HEK293 (cell line): ENCODE data around the gene NEK11.

Experiments used
- GFI1B ChIP-seq: fragments of 450-650 bp; formaldehyde crosslinking; IDR thresholded peaks from 2 replicates; pipeline ENCODE4 v1.5.1; 2016; ENCODE audit warnings: missing biosample characterization, missing genetic modification characterization
- MZF1 ChIP-seq: fragments of 450-650 bp; formaldehyde crosslinking; IDR thresholded peaks from 2 replicates; pipeline ENCODE4 v1.5.1; 2017; ENCODE audit warnings: missing biosample characterization, missing genetic modification characterization, borderline replicate concordance
- SP2 ChIP-seq: fragments of 450-650 bp; formaldehyde crosslinking; IDR thresholded peaks from 2 replicates; pipeline ENCODE4 v1.5.1; 2016; ENCODE audit warnings: missing biosample characterization, missing genetic modification characterization
- YY1 ChIP-seq: fragments of 450-650 bp; formaldehyde crosslinking; IDR thresholded peaks from 2 replicates; pipeline ENCODE4 v1.5.1; 2018; ENCODE audit warnings: missing biosample characterization, missing genetic modification characterization
- ZNF311 ChIP-seq: fragments of 450-650 bp; formaldehyde crosslinking; IDR thresholded peaks from 2 replicates; pipeline ENCODE4 v1.5.1; 2017; ENCODE audit warnings: missing biosample characterization, missing genetic modification characterization, borderline replicate concordance
- ZNF426 ChIP-seq: fragments of 450-650 bp; formaldehyde crosslinking; IDR thresholded peaks from 2 replicates; pipeline ENCODE4 v1.5.1; 2017; ENCODE audit warnings: missing biosample characterization, missing genetic modification characterization, mild to moderate bottlenecking, inconsistent platforms, moderate library complexity
- ZNF510 ChIP-seq: fragments of 450-650 bp; formaldehyde crosslinking; IDR thresholded peaks from 2 replicates; pipeline ENCODE4 v1.5.1; 2018; ENCODE audit warnings: mild to moderate bottlenecking, missing genetic modification characterization, missing biosample characterization; ENCODE audit not compliant: insufficient replicate concordance
- ZNF610 ChIP-seq: fragments of 450-650 bp; formaldehyde crosslinking; IDR thresholded peaks from 2 replicates; pipeline ENCODE4 v1.5.1; 2016; ENCODE audit warnings: missing biosample characterization, missing genetic modification characterization, borderline replicate concordance
- ZSCAN18 ChIP-seq: fragments of 450-650 bp; formaldehyde crosslinking; IDR thresholded peaks from 2 replicates; pipeline ENCODE4 v1.5.1; 2016; ENCODE audit warnings: missing biosample characterization, missing genetic modification characterization
- TF ChIP-seq, protein P1 (sequence below): fragments of 450-650 bp; formaldehyde crosslinking; IDR thresholded peaks from 2 replicates; pipeline ENCODE4 v1.5.1; 2016; ENCODE audit warnings: missing biosample characterization, missing genetic modification characterization
- TF ChIP-seq, protein P2 (sequence below): fragments of 450-650 bp; formaldehyde crosslinking; IDR thresholded peaks from 2 replicates; pipeline ENCODE4 v1.5.1; 2016; ENCODE audit warnings: missing biosample characterization, missing genetic modification characterization

GRCh38 chr3:131007782-131008181 is 18.9 kb upstream of the NEK11 start:
- TF ChIP-seq, protein P1, sequence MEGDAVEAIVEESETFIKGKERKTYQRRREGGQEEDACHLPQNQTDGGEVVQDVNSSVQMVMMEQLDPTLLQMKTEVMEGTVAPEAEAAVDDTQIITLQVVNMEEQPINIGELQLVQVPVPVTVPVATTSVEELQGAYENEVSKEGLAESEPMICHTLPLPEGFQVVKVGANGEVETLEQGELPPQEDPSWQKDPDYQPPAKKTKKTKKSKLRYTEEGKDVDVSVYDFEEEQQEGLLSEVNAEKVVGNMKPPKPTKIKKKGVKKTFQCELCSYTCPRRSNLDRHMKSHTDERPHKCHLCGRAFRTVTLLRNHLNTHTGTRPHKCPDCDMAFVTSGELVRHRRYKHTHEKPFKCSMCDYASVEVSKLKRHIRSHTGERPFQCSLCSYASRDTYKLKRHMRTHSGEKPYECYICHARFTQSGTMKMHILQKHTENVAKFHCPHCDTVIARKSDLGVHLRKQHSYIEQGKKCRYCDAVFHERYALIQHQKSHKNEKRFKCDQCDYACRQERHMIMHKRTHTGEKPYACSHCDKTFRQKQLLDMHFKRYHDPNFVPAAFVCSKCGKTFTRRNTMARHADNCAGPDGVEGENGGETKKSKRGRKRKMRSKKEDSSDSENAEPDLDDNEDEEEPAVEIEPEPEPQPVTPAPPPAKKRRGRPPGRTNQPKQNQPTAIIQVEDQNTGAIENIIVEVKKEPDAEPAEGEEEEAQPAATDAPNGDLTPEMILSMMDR (tag by site-specific recombination) = no peak
- no peak for TF ChIP-seq ZNF426
- TF ChIP-seq YY1 (tag by site-specific recombination) = no peak
- no peak for TF ChIP-seq ZSCAN18
- no peak for TF ChIP-seq ZNF610 (tag by site-specific recombination)
- TF ChIP-seq, protein P2, sequence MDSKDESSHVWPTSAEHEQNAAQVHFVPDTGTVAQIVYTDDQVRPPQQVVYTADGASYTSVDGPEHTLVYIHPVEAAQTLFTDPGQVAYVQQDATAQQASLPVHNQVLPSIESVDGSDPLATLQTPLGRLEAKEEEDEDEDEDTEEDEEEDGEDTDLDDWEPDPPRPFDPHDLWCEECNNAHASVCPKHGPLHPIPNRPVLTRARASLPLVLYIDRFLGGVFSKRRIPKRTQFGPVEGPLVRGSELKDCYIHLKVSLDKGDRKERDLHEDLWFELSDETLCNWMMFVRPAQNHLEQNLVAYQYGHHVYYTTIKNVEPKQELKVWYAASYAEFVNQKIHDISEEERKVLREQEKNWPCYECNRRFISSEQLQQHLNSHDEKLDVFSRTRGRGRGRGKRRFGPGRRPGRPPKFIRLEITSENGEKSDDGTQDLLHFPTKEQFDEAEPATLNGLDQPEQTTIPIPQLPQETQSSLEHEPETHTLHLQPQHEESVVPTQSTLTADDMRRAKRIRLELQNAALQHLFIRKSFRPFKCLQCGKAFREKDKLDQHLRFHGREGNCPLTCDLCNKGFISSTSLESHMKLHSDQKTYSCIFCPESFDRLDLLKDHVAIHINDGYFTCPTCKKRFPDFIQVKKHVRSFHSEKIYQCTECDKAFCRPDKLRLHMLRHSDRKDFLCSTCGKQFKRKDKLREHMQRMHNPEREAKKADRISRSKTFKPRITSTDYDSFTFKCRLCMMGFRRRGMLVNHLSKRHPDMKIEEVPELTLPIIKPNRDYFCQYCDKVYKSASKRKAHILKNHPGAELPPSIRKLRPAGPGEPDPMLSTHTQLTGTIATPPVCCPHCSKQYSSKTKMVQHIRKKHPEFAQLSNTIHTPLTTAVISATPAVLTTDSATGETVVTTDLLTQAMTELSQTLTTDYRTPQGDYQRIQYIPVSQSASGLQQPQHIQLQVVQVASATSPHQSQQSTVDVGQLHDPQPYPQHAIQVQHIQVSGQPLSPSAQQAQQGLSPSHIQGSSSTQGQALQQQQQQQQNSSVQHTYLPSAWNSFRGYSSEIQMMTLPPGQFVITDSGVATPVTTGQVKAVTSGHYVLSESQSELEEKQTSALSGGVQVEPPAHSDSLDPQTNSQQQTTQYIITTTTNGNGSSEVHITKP = no peak
- TF ChIP-seq MZF1 (tag by site-specific recombination) = no peak
- TF ChIP-seq GFI1B (tag by site-specific recombination) = no peak
- no peak for TF ChIP-seq ZNF510
- no peak for TF ChIP-seq ZNF311 (tag by site-specific recombination)
- TF ChIP-seq SP2 (tag by site-specific recombination) = no peak
